ENCODE data around the gene BMP10. TPM values are rescaled to one million over a fixed set of nuclear protein-coding genes. Genes with fewer than 3 reads are reported as not detected.

The BMP10 gene
- total RNA-seq, 2 donors from 2014 or later = not detected

GRCh38 chr2:68906716-68907115, 35.5 kb upstream of the BMP10 start:
- H3K36me3 ChIP-seq (ENCODE audit: control insufficient read depth, insufficient read depth, low read length) = no peaks in the 10 kb centered on the region
- H3K9me3 Mint-ChIP-seq = peaks cover 13% of the 10 kb centered on the region
- peaks cover 5% of the 10 kb centered on the region for H3K4me1 Mint-ChIP-seq
- 92 to 100% methylated on average over 1 to 3 of the region's 3 CpGs for WGBS, 2 experiments (ENCODE audit: insufficient coverage in 1 of 2, insufficient read length in 1 of 2)
- H3K27ac ChIP-seq (ENCODE audit: low read depth, low read length) = no peak overlapping the region
- H3K4me3 ChIP-seq (ENCODE audit: low read length) = no peak overlapping the region
- H3K27me3 Mint-ChIP-seq (ENCODE audit: insufficient read depth) = peaks cover 2% of the 10 kb centered on the region
- DNase-seq = no peak
- H3K4me3 Mint-ChIP-seq = no peak overlapping the region
- no peak for TF ChIP-seq CTCF (conservative IDR thresholded peaks at IDR 0.05)
- H3K4me1 ChIP-seq (ENCODE audit: control insufficient read depth, insufficient read depth, low read length) = no peaks in the 10 kb centered on the region
- H3K27ac Mint-ChIP-seq = no peak overlapping the region
- no peak overlapping the region for H3K9ac ChIP-seq (ENCODE audit: extremely low read depth, low read length, poor library complexity, severe bottlenecking)
- no peaks in the 10 kb centered on the region for H3K27me3 ChIP-seq (ENCODE audit: control insufficient read depth, insufficient read depth, low read length, poor library complexity, severe bottlenecking)
- no peaks in the 10 kb centered on the region for H3K36me3 Mint-ChIP-seq (ENCODE audit: low read depth)
- peaks cover 11% of the 10 kb centered on the region for H3K9me3 ChIP-seq (ENCODE audit: control insufficient read depth, low read length)

GRCh38 chr2:68905116-68905515, 33.9 kb upstream of the BMP10 start:
- H3K4me3 ChIP-seq (ENCODE audit: low read length) = no peak overlapping the region
- no peak for TF ChIP-seq CTCF (conservative IDR thresholded peaks at IDR 0.05)
- no peak overlapping the region for H3K9ac ChIP-seq (ENCODE audit: extremely low read depth, low read length, poor library complexity, severe bottlenecking)
- H3K36me3 Mint-ChIP-seq (ENCODE audit: low read depth) = no peaks in the 10 kb centered on the region
- H3K27me3 Mint-ChIP-seq (ENCODE audit: insufficient read depth) = peaks cover 2% of the 10 kb centered on the region
- 100% methylated on average over 2 of the region's 2 CpGs; no CpG with 5 or more reads in 1 of the 2 experiments for WGBS, 2 experiments (ENCODE audit: insufficient coverage in 1 of 2, insufficient read length in 1 of 2)
- H3K27ac ChIP-seq (ENCODE audit: low read depth, low read length) = no peak overlapping the region
- H3K9me3 Mint-ChIP-seq = peaks cover 19% of the 10 kb centered on the region
- H3K27ac Mint-ChIP-seq = no peak overlapping the region
- peaks cover 17% of the 10 kb centered on the region for H3K9me3 ChIP-seq (ENCODE audit: control insufficient read depth, low read length)
- H3K36me3 ChIP-seq (ENCODE audit: control insufficient read depth, insufficient read depth, low read length) = no peaks in the 10 kb centered on the region
- peaks cover 4% of the 10 kb centered on the region for H3K4me1 Mint-ChIP-seq
- no peak overlapping the region for H3K4me3 Mint-ChIP-seq
- no peaks in the 10 kb centered on the region for H3K27me3 ChIP-seq (ENCODE audit: control insufficient read depth, insufficient read depth, low read length, poor library complexity, severe bottlenecking)
- DNase-seq = no peak
- no peaks in the 10 kb centered on the region for H3K4me1 ChIP-seq (ENCODE audit: control insufficient read depth, insufficient read depth, low read length)

- Histone ChIP-seq H3K9me3 (ENCODE audit: control insufficient read depth, low read length) (peaks cover 17% of the 10 kb centered on the region), H3K27ac (ENCODE audit: low read depth, low read length) (no peak overlapping the region), H3K4me1 (ENCODE audit: control insufficient read depth, insufficient read depth, low read length) (no peaks in the 10 kb centered on the region), H3K9ac (ENCODE audit: extremely low read depth, low read length, poor library complexity, severe bottlenecking) (no peak overlapping the region), H3K4me3 (ENCODE audit: low read length) (no peak overlapping the region), H3K27me3 (ENCODE audit: control insufficient read depth, insufficient read depth, low read length, poor library complexity, severe bottlenecking) (no peaks in the 10 kb centered on the region), H3K36me3 (ENCODE audit: control insufficient read depth, insufficient read depth, low read length) (no peaks in the 10 kb centered on the region)
- Mint-ChIP-seq H3K27me3 (ENCODE audit: insufficient read depth) (peaks cover 3% of the 10 kb centered on the region), H3K27ac (no peak overlapping the region), H3K9me3 (peaks cover 19% of the 10 kb centered on the region), H3K4me1 (peaks cover 1% of the 10 kb centered on the region), H3K36me3 (ENCODE audit: low read depth) (no peaks in the 10 kb centered on the region), H3K4me3 (no peak overlapping the region)
- no peak for TF ChIP-seq CTCF (conservative IDR thresholded peaks at IDR 0.05)
- WGBS, 2 experiments (ENCODE audit: insufficient coverage in 1 of 2, insufficient read length in 1 of 2) = no CpG with 5 or more reads among the region's 1 CpG
- no peak for DNase-seq
Observed at GRCh38 chr2:68901561-68901960, 30.4 kb upstream of the BMP10 start.

Data from endodermal cell (in vitro differentiated cells).